Measurements from ENCODE around the gene TMX2. TPM values are rescaled to one million over a fixed set of nuclear protein-coding genes. Genes with fewer than 3 reads are reported as not detected.
A peak's percentile ranks its signal among the peaks of the same experiment; 100 is the strongest.

The TMX2 gene
- polyA plus RNA-seq, 4 donors: 43.4 to 152 (median 81.3) TPM

- DNase-seq (peak; percentile 68 to 73), FAIRE-seq (no peak)
- Histone ChIP-seq H3K27ac (ENCODE audit: low read depth in 1 of 3, low read length in 2 of 3) (peak overlapping the region; percentile 61 to 98 (median 75)), H3K9me3 (ENCODE audit: control insufficient read depth in 2 of 2, insufficient read depth in 1 of 2, low read depth in 1 of 2, low read length in 1 of 2) (no peaks in the 10 kb centered on the region), H3K27me3 (ENCODE audit: control insufficient read depth in 3 of 3, insufficient read depth in 3 of 3, low read length in 3 of 3) (no peaks in the 10 kb centered on the region), H3K4me1 (ENCODE audit: control insufficient read depth in 3 of 3, insufficient read depth in 2 of 3, low read depth in 1 of 3, low read length in 2 of 3) (peaks cover 2 to 11% (median 2%) of the 10 kb centered on the region in 3 donors), H3K4me3 (ENCODE audit: low read depth in 1 of 3, low read length in 3 of 3) (peak overlapping the region; percentile 39 to 76 (median 47)), H3K36me3 (ENCODE audit: control insufficient read depth in 3 of 3, insufficient read depth in 2 of 3, low read depth in 1 of 3, low read length in 3 of 3) (peaks cover 0 to 9% (median 2%) of the 10 kb centered on the region in 3 donors)
- WGBS, 3 donors: 6 to 23% (median 23%) methylated on average over 1 of the region's 1 CpG
These were observed 51.2 kb downstream of the TMX2 start for GRCh38 chr11:57763568-57763967.

- H3K4me3 ChIP-seq (ENCODE audit: low read depth in 1 of 3, low read length in 3 of 3): peak overlapping the region; percentile 39 to 76 (median 47)
- FAIRE-seq (no peak), DNase-seq (no peak)
- H3K36me3 ChIP-seq (ENCODE audit: control insufficient read depth in 3 of 3, insufficient read depth in 2 of 3, low read depth in 1 of 3, low read length in 3 of 3): peaks cover 0 to 9% (median 2%) of the 10 kb centered on the region in 3 donors
- no peaks in the 10 kb centered on the region for H3K9me3 ChIP-seq (ENCODE audit: control insufficient read depth in 2 of 2, insufficient read depth in 1 of 2, low read depth in 1 of 2, low read length in 1 of 2)
- no peaks in the 10 kb centered on the region for H3K27me3 ChIP-seq (ENCODE audit: control insufficient read depth in 3 of 3, insufficient read depth in 3 of 3, low read length in 3 of 3)
- peak overlapping the region; percentile 61 to 98 (median 75) for H3K27ac ChIP-seq (ENCODE audit: low read depth in 1 of 3, low read length in 2 of 3)
- peaks cover 2 to 11% (median 2%) of the 10 kb centered on the region in 3 donors for H3K4me1 ChIP-seq (ENCODE audit: control insufficient read depth in 3 of 3, insufficient read depth in 2 of 3, low read depth in 1 of 3, low read length in 2 of 3)
- 13 to 29% (median 24%) methylated on average over 4 of the region's 4 CpGs for WGBS, 3 donors
These were observed 51.6 kb downstream of the TMX2 start for GRCh38 chr11:57764021-57764420.

DNA sequence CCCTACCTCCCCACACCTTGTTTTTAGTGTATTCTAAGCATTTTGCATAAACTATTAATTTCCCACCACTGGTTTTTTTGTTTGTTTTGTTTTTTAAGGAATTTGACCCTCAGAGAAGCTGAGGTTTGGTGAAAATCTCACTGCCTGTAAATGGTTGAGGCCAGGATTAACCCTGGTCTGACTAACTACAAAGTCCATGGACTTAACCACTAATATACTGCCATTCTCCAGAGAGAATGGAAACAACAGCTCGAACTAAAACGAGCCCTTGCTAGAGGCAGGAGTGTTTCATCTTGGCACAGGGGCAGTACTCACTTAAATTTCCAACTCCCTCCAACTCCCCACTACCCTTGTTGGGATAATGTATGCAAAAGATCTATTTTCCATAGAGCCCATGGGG is 52.2 kb downstream of the TMX2 start:
- H3K4me3 ChIP-seq (ENCODE audit: low read depth in 1 of 3, low read length in 3 of 3): peak overlapping the region; percentile 39 to 76 (median 47)
- no peaks in the 10 kb centered on the region for H3K9me3 ChIP-seq (ENCODE audit: control insufficient read depth in 2 of 2, insufficient read depth in 1 of 2, low read depth in 1 of 2, low read length in 1 of 2)
- peaks cover 2 to 11% (median 2%) of the 10 kb centered on the region in 3 donors for H3K4me1 ChIP-seq (ENCODE audit: control insufficient read depth in 3 of 3, insufficient read depth in 2 of 3, low read depth in 1 of 3, low read length in 2 of 3)
- FAIRE-seq (no peak), DNase-seq (peak; percentile 59 to 66)
- peaks cover 0 to 9% (median 2%) of the 10 kb centered on the region in 3 donors for H3K36me3 ChIP-seq (ENCODE audit: control insufficient read depth in 3 of 3, insufficient read depth in 2 of 3, low read depth in 1 of 3, low read length in 3 of 3)
- H3K27me3 ChIP-seq (ENCODE audit: control insufficient read depth in 3 of 3, insufficient read depth in 3 of 3, low read length in 3 of 3): no peaks in the 10 kb centered on the region
- WGBS, 3 donors: 6 to 24% (median 17%) methylated on average over 2 of the region's 2 CpGs
- peak overlapping the region; percentile 54 to 98 (median 61) for H3K27ac ChIP-seq (ENCODE audit: low read depth in 1 of 3, low read length in 2 of 3)

DNA sequence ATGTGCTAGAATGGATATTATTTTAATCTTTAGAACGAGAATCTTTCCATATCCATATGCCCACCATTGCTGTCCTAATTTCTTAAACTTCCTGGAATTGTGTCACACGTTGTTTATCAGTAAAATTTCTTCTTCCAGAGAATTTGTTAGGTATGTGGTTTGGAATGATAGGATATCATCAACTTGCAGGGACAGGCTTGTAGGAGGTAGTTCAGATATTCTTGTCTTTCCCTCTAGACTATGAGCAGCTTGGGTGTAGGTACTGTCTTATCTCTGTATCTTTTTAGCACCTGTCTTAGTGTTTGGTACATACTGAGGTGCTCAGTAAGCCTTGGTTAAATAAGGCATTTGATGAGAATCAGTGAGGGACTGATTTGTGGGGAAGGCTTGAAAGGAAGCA is 52.6 kb downstream of the TMX2 start:
- FAIRE-seq (no peak), DNase-seq (no peak)
- peak overlapping the region; percentile 54 to 98 (median 61) for H3K27ac ChIP-seq (ENCODE audit: low read depth in 1 of 3, low read length in 2 of 3)
- no peaks in the 10 kb centered on the region for H3K9me3 ChIP-seq (ENCODE audit: control insufficient read depth in 2 of 2, insufficient read depth in 1 of 2, low read depth in 1 of 2, low read length in 1 of 2)
- peaks cover 2 to 11% (median 2%) of the 10 kb centered on the region in 3 donors for H3K4me1 ChIP-seq (ENCODE audit: control insufficient read depth in 3 of 3, insufficient read depth in 2 of 3, low read depth in 1 of 3, low read length in 2 of 3)
- peaks cover 0 to 9% (median 2%) of the 10 kb centered on the region in 3 donors for H3K36me3 ChIP-seq (ENCODE audit: control insufficient read depth in 3 of 3, insufficient read depth in 2 of 3, low read depth in 1 of 3, low read length in 3 of 3)
- peak overlapping the region in 2 of 3 donors; percentile 47 to 76 for H3K4me3 ChIP-seq (ENCODE audit: low read depth in 1 of 3, low read length in 3 of 3)
- H3K27me3 ChIP-seq (ENCODE audit: control insufficient read depth in 3 of 3, insufficient read depth in 3 of 3, low read length in 3 of 3): no peaks in the 10 kb centered on the region
- WGBS, 3 donors: 4 to 22% (median 15%) methylated on average over 2 of the region's 2 CpGs

DNA sequence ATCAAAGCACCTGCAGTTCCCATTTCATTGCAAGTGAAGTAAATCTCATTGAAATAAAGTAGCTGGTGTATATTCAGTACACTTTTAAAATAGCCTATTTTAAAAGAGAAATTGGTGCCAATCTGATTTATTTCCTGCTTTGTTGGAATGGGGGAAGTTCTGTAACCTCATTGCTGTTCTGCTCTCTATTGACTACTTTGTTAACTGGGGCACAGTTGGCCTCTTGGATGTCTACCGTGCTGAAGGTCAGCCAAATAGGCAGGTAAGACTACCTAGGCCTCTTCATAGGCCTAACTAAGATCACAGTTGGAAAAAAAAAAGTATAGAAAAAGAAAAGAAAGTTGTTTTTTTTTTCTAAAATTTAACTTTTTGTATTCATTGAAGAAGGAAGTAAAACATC is 58.4 kb downstream of the TMX2 start:
- no peak for FAIRE-seq
- Histone ChIP-seq H3K27ac (ENCODE audit: low read depth in 1 of 3, low read length in 2 of 3) (no peak overlapping the region), H3K4me1 (ENCODE audit: control insufficient read depth in 3 of 3, insufficient read depth in 2 of 3, low read depth in 1 of 3, low read length in 2 of 3) (peaks cover 12 to 20% (median 16%) of the 10 kb centered on the region in 3 donors), H3K27me3 (ENCODE audit: control insufficient read depth in 3 of 3, insufficient read depth in 3 of 3, low read length in 3 of 3) (no peaks in the 10 kb centered on the region), H3K9me3 (ENCODE audit: control insufficient read depth in 2 of 2, insufficient read depth in 1 of 2, low read depth in 1 of 2, low read length in 1 of 2) (no peaks in the 10 kb centered on the region), H3K4me3 (ENCODE audit: low read depth in 1 of 3, low read length in 3 of 3) (no peak overlapping the region), H3K36me3 (ENCODE audit: control insufficient read depth in 3 of 3, insufficient read depth in 2 of 3, low read depth in 1 of 3, low read length in 3 of 3) (peaks cover 0 to 6% (median 5%) of the 10 kb centered on the region in 3 donors)
- 0 to 36% (median 15%) methylated on average over 1 of the region's 1 CpG for WGBS, 3 donors
- peak in 1 of 2 donors; percentile 36 for DNase-seq

DNA sequence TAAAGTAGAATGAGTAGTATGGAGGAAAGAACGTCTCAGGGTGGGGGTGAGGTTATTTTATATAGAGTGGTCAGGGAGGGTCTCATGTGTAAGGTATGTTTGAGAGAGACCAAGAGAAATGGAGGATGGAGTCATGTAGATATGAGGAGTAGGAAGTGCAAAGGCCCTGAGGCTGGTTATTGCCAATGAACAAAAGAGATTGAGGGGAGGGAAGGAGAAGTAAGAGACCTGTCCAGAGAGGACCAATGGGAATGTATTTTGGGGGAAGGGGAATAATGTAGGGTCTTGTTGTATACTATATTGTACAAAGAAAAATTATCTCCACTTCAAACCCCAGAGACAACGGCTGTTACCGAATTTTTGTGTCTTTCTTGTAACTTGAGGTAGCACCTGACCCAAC is 59.0 kb downstream of the TMX2 start:
- no peak for DNase-seq
- no peaks in the 10 kb centered on the region for H3K27me3 ChIP-seq (ENCODE audit: control insufficient read depth in 3 of 3, insufficient read depth in 3 of 3, low read length in 3 of 3)
- FAIRE-seq: no peak
- H3K36me3 ChIP-seq (ENCODE audit: control insufficient read depth in 3 of 3, insufficient read depth in 2 of 3, low read depth in 1 of 3, low read length in 3 of 3): peaks cover 0 to 5% (median 5%) of the 10 kb centered on the region in 3 donors
- no peak overlapping the region for H3K27ac ChIP-seq (ENCODE audit: low read depth in 1 of 3, low read length in 2 of 3)
- no peak overlapping the region for H3K4me3 ChIP-seq (ENCODE audit: low read depth in 1 of 3, low read length in 3 of 3)
- peaks cover 17 to 23% (median 22%) of the 10 kb centered on the region in 3 donors for H3K4me1 ChIP-seq (ENCODE audit: control insufficient read depth in 3 of 3, insufficient read depth in 2 of 3, low read depth in 1 of 3, low read length in 2 of 3)
- H3K9me3 ChIP-seq (ENCODE audit: control insufficient read depth in 2 of 2, insufficient read depth in 1 of 2, low read depth in 1 of 2, low read length in 1 of 2): no peaks in the 10 kb centered on the region
- WGBS, 3 donors: 87 to 90% (median 89%) methylated on average over 3 of the region's 3 CpGs

GRCh38 chr11:57772562-57772961 is 60.2 kb downstream of the TMX2 start:
- no peaks in the 10 kb centered on the region for H3K9me3 ChIP-seq (ENCODE audit: control insufficient read depth in 2 of 2, insufficient read depth in 1 of 2, low read depth in 1 of 2, low read length in 1 of 2)
- no peak for DNase-seq
- no peak overlapping the region for H3K4me3 ChIP-seq (ENCODE audit: low read depth in 1 of 3, low read length in 3 of 3)
- peaks cover 0 to 5% (median 2%) of the 10 kb centered on the region in 3 donors for H3K36me3 ChIP-seq (ENCODE audit: control insufficient read depth in 3 of 3, insufficient read depth in 2 of 3, low read depth in 1 of 3, low read length in 3 of 3)
- peaks cover 18 to 34% (median 33%) of the 10 kb centered on the region in 3 donors for H3K4me1 ChIP-seq (ENCODE audit: control insufficient read depth in 3 of 3, insufficient read depth in 2 of 3, low read depth in 1 of 3, low read length in 2 of 3)
- 55 to 68% (median 61%) methylated on average over 4 of the region's 4 CpGs for WGBS, 3 donors
- no peak for FAIRE-seq
- no peak overlapping the region for H3K27ac ChIP-seq (ENCODE audit: low read depth in 1 of 3, low read length in 2 of 3)
- H3K27me3 ChIP-seq (ENCODE audit: control insufficient read depth in 3 of 3, insufficient read depth in 3 of 3, low read length in 3 of 3): no peaks in the 10 kb centered on the region

GRCh38 chr11:57773026-57773598 is 60.7 kb downstream of the TMX2 start:
- Histone ChIP-seq H3K27me3 (ENCODE audit: control insufficient read depth in 3 of 3, insufficient read depth in 3 of 3, low read length in 3 of 3) (no peaks in the 10 kb centered on the region), H3K4me3 (ENCODE audit: low read depth in 1 of 3, low read length in 3 of 3) (no peak overlapping the region), H3K9me3 (ENCODE audit: control insufficient read depth in 2 of 2, insufficient read depth in 1 of 2, low read depth in 1 of 2, low read length in 1 of 2) (no peaks in the 10 kb centered on the region), H3K36me3 (ENCODE audit: control insufficient read depth in 3 of 3, insufficient read depth in 2 of 3, low read depth in 1 of 3, low read length in 3 of 3) (peaks cover 0 to 5% (median 2%) of the 10 kb centered on the region in 3 donors), H3K4me1 (ENCODE audit: control insufficient read depth in 3 of 3, insufficient read depth in 2 of 3, low read depth in 1 of 3, low read length in 2 of 3) (peaks cover 18 to 40% (median 36%) of the 10 kb centered on the region in 3 donors), H3K27ac (ENCODE audit: low read depth in 1 of 3, low read length in 2 of 3) (no peak overlapping the region)
- DNase-seq (peak in 1 of 2 donors; percentile 41), FAIRE-seq (no peak)
- 54 to 70% (median 57%) methylated on average over 5 of the region's 5 CpGs for WGBS, 3 donors

Data from small intestine (tissue), 7 donors.